Breast epithelium (tissue), 4 donors: ENCODE results near the gene RPL36AL. TPM values are rescaled to one million over a fixed set of nuclear protein-coding genes. Genes with fewer than 3 reads are reported as not detected.
"Not testable (repeated sequence)": the region's sequence is repeated elsewhere in the genome, so short reads cannot be mapped to it uniquely, and the experiment has no call there.

Experiments
- DNase-seq, 2 donors: peaks; one replicate each; pipeline ENCODE4 v3.0.0-alpha.2; 2019; ENCODE audit warnings: low spot score in 2 of 2
- H3K27ac ChIP-seq, 2 donors: fragments of 200-600 bp; sonication (generic) in 1 of 2; one replicate each; pipeline ENCODE4 v1.5.1; 2016 to 2019; ENCODE audit warnings: mild to moderate bottlenecking in 1 of 2
- H3K27me3 ChIP-seq, 2 donors: fragments of 200-600 bp; sonication (generic) in 1 of 2; one replicate each; pipeline versions ENCODE4 v1.5.1 to v1.6.0; 2017 to 2019; ENCODE audit warnings: control low read depth in 1 of 2, mild to moderate bottlenecking in 1 of 2
- H3K36me3 ChIP-seq: fragments of 200-600 bp; one replicate; pipeline ENCODE4 v1.5.1; 2019
- H3K4me1 ChIP-seq, 2 donors: fragments of 200-600 bp; sonication (generic); one replicate each; pipeline ENCODE4 v1.5.1; 2016 to 2019; ENCODE audit warnings: control low read depth in 1 of 2
- H3K4me3 ChIP-seq, 3 donors: fragments of 200-600 bp; sonication (generic); 1 replicate in 2 of 3; 2 replicates in 1 of 3; pipeline ENCODE4 v1.5.1; 2016 to 2019; ENCODE audit warnings: mild to moderate bottlenecking in 3 of 3, moderate library complexity in 2 of 3
- H3K9me3 ChIP-seq, 2 donors: fragments of 200-600 bp; sonication (generic) in 1 of 2; one replicate each; pipeline ENCODE4 v1.5.1; 2016 to 2019; ENCODE audit warnings: control low read depth in 1 of 2
- POLR2A ChIP-seq: fragments of 450-650 bp; IDR thresholded peaks from one replicate; pipeline ENCODE4 v1.6.1; 2016; ENCODE audit warnings: antibody characterized with exemption, mild to moderate bottlenecking, moderate library complexity
- POLR2AphosphoS5 ChIP-seq, 3 donors: sonication (generic); formaldehyde crosslinking; IDR thresholded peaks; one replicate each; pipeline ENCODE4 v1.6.1; 2017; ENCODE audit warnings: antibody characterized with exemption in 3 of 3
- intact Hi-C: fragments of 100-400 bp; cut with DNase I; formaldehyde crosslinking; loops from one replicate; pipeline ENCODE4 v1.15.1; 2023; ENCODE audit warnings: low total_unique reads
- total RNA-seq, 3 donors: library from RNA; depleted of rRNA; stranded (reverse); fragments of >200 nt; gene quantifications; one replicate each; pipeline ENCODE4 v1.1.0, GENCODE V29; 2016
- TF ChIP-seq, protein P1 (sequence below), 3 donors: fragments of 450-650 bp; IDR thresholded peaks; one replicate each; pipeline ENCODE4 v1.5.1; 2016 to 2017; ENCODE audit warnings: antibody characterized with exemption in 3 of 3, mild to moderate bottlenecking in 3 of 3, moderate library complexity in 3 of 3

The RPL36AL gene
- total RNA-seq, 3 donors from 2014 or later = 161 to 303 (median 269) TPM

DNA sequence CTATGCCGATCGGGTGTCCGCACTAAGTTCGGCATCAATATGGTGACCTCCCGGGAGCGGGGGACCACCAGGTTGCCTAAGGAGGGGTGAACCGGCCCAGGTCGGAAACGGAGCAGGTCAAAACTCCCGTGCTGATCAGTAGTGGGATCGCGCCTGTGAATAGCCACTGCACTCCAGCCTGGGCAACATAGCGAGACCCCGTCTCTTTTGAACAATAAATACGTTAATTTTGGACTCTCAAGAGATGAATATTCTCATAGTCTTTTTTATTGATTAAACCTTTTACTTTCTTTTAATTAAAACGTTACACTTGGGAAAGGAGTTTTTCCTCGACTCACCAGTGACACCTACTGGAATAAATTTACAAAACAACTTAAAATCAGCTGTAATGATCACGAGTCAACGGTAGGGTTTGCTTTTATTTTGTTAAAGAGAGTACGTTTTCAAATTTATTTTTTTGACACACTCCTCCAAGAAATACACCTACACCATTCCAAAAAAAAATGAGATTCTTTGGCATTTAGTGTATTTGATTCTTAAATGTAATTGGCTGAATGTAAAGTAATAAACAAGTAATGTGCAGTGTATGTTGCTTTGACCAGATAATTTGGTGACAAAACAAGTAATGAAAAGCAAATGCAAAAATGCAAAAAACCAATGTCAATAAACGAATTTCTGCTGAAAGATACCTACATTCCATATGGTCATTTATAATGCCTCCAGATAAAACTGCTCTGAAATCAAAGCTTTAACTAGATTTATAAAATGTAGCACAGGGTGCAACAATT, 33.6 kb downstream of the RPL36AL start:
- Histone ChIP-seq H3K9me3 (no peaks in the 10 kb centered on the region), H3K4me1 (peaks cover 0 to 8% of the 10 kb centered on the region in 2 donors), H3K36me3 (peaks cover 4% of the 10 kb centered on the region), H3K4me3 (peak overlapping the region; percentile 68 to 96 (median 75)), H3K27ac (peak overlapping the region; percentile 87 to 97), H3K27me3 (no peaks in the 10 kb centered on the region)
- TF ChIP-seq, protein P1, sequence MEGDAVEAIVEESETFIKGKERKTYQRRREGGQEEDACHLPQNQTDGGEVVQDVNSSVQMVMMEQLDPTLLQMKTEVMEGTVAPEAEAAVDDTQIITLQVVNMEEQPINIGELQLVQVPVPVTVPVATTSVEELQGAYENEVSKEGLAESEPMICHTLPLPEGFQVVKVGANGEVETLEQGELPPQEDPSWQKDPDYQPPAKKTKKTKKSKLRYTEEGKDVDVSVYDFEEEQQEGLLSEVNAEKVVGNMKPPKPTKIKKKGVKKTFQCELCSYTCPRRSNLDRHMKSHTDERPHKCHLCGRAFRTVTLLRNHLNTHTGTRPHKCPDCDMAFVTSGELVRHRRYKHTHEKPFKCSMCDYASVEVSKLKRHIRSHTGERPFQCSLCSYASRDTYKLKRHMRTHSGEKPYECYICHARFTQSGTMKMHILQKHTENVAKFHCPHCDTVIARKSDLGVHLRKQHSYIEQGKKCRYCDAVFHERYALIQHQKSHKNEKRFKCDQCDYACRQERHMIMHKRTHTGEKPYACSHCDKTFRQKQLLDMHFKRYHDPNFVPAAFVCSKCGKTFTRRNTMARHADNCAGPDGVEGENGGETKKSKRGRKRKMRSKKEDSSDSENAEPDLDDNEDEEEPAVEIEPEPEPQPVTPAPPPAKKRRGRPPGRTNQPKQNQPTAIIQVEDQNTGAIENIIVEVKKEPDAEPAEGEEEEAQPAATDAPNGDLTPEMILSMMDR (IDR thresholded peaks at IDR 0.05) = peak; percentile 87 to 91 (median 89)
- TF ChIP-seq POLR2A = no peak
- DNase-seq = no peak
- intact Hi-C loops = no loop called here

DNA sequence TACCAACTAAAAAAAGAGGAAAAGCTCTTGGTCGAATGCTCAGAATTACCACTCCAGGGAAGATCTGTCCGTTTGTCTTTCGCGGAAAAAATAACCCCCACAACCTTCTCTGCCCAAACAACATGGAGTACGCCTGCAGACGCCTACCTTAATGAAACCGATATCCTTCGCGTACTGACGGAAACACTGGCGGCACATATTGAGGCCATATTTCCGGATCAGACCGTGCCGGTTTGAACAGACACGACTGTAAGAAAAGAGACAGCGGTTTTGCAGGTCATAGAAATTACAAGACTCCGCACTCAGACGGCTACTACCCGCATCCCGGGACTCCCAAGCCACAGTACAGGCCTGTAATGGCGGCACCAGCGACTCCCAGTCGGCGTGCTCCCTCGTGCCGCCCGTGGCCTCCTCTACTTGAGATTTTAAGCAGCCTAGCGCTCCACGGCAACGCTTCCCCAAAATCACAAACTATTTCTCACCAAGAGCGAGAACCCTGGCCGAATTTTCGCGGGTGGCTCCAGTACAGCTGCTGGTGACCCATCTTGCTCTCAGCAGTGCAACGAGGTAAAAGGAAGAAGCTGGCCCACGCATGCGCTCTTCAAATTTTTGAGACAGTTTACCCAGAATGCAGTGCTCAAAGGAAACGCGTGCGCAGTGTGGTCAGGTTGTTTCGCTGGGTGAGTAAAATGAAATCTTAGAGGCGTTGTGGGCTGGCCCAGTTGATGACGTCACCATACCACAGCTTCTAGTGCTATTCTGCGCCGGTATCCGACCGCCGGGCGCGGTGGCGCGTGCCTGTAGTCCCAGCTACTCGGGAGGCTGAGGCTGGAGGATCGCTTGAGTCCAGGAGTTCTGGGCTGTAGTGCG, 34.4 kb downstream of the RPL36AL start, which contains the start of gene RPS29:
Gene RPS29, minus strand, starts transcription at position 578 of the 870 bp plus-strand sequence. Its CDS starts 34 bp downstream, at position 544.
- DNase-seq = peak; percentile 98
- H3K9me3 ChIP-seq = no peaks in the 10 kb centered on the region
- TF ChIP-seq POLR2A (peak; percentile 82), POLR2AphosphoS5 (IDR thresholded peaks at IDR 0.05) (peak; percentile 90 to 96 (median 91))
- TF ChIP-seq, protein P1 (IDR thresholded peaks at IDR 0.05) = no peak
- H3K4me1 ChIP-seq = peaks cover 0 to 8% of the 10 kb centered on the region in 2 donors
- intact Hi-C loops = no loop called here
- H3K36me3 ChIP-seq = peaks cover 4% of the 10 kb centered on the region
- no peaks in the 10 kb centered on the region for H3K27me3 ChIP-seq
- peak within 1 kb of the TSS; percentile 87 to 97 for H3K27ac ChIP-seq
- peak within 1 kb of the TSS; percentile 68 to 96 (median 75) for H3K4me3 ChIP-seq

DNA sequence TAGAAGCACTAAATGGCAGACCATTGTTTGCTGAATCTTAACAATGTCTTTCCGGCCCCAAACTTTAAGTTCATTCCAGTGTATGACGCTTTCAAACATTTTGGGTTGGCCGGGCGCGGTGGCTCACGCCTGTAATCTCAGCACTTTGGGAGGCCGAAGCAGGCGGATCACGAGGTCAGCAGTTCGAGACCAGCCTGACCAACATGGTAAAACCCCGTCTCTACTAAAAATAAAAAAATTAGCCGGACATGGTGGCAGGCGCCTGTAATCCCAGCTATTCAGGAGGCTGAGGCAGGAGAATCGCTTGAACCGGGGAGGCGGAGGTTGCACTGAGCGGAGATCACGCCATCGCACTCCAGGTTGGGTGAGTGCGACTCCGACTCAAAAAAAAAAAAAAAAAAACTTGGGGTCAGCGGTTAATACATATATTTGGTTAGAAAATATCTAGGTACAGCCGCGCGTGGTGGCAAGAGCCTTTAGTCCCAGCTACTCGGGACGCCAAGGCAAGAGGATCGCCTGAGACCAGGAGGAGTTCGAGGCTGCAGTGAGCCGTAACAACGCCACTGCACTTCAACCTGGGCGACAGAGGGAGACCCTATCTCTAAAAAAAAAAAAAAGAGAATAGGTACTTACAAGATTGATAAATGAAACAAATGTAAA, 35.3 kb downstream of the RPL36AL start:
- H3K36me3 ChIP-seq, intact Hi-C loops: not testable (repeated sequence)
- H3K27ac ChIP-seq = peak overlapping the region in 1 of 2 donors; percentile 97

DNA sequence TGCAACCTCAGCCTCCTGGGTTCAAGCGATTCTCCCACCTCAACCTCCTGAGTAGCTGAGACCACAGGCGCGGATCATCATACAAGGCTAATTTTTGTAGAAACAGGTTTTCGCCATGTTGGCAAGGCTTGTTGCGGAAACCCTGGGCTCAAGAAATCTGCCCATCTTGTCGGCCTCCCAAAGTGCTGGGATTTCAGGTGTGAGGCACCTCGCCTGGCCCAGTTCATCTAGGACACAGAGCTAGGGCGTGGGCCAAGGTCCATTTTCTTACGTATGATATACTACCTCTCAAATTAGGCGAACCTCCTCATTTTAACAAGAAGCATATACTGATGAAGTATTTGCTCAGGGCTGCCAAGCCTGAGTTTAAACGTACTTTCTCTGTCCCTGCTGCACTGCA, 36.4 kb downstream of the RPL36AL start:
- peak overlapping the region in 1 of 3 donors; percentile 26 for H3K4me3 ChIP-seq
- peaks cover 0 to 8% of the 10 kb centered on the region in 2 donors for H3K4me1 ChIP-seq
- no peak for DNase-seq
- H3K36me3 ChIP-seq = peaks cover 4% of the 10 kb centered on the region
- H3K9me3 ChIP-seq = no peaks in the 10 kb centered on the region
- TF ChIP-seq POLR2AphosphoS5 (IDR thresholded peaks at IDR 0.05) (no peak), POLR2A (no peak)
- H3K27ac ChIP-seq = peak overlapping the region in 1 of 2 donors; percentile 13
- no peaks in the 10 kb centered on the region for H3K27me3 ChIP-seq
- intact Hi-C loops = no loop called here

More for the DNA sequence above, 35.3 kb downstream of the RPL36AL start:
- not testable (repeated sequence) for DNase-seq, H3K27me3 ChIP-seq, H3K9me3 ChIP-seq, H3K4me1 ChIP-seq
- peak overlapping the region; percentile 68 to 96 (median 75) for H3K4me3 ChIP-seq

DNA sequence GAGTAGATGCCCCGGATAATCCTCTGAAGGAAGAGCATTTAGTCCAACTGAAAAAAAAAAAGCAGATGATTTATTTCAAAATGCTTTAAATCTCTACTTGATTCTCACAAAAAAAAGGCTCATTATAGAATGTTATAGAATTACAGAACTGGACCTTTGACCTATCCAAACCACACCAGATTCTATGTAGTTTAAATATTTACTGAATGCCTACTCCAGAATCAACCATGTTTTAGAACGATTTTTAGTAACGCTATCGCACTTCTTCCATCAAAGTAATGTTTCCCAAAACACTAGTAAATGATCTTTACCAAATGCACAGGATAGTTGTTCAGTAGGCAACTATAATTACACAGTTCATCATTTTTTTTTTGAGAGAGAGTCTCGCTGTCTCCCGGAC, 36.8 kb downstream of the RPL36AL start:
- intact Hi-C loops = no loop called here
- H3K27ac ChIP-seq = no peak overlapping the region
- H3K27me3 ChIP-seq = no peaks in the 10 kb centered on the region
- TF ChIP-seq, protein P1 (IDR thresholded peaks at IDR 0.05) = no peak
- TF ChIP-seq POLR2AphosphoS5 (IDR thresholded peaks at IDR 0.05) (no peak), POLR2A (no peak)
- peaks cover 0 to 8% of the 10 kb centered on the region in 2 donors for H3K4me1 ChIP-seq
- H3K36me3 ChIP-seq = peaks cover 4% of the 10 kb centered on the region
- H3K4me3 ChIP-seq = peak overlapping the region in 1 of 3 donors; percentile 26
- no peaks in the 10 kb centered on the region for H3K9me3 ChIP-seq
- DNase-seq = no peak
